Endothelial cell of umbilical vein (primary cell): ENCODE results near the gene DYNLT5.

Experiments
- EZH2 ChIP-seq: IDR thresholded peaks from 2 replicates; pipeline ENCODE4 v1.6.1; 2012; ENCODE audit warnings: borderline replicate concordance, low read depth, mild to moderate bottlenecking, moderate library complexity, low read length, inconsistent platforms; ENCODE audit not compliant: severe bottlenecking
- MYC ChIP-seq: IDR thresholded peaks from one replicate; pipeline ENCODE4 v1.6.1; 2011; ENCODE audit warnings: mild to moderate bottlenecking, low read depth, low read length
- POLR2AphosphoS5 ChIP-seq: IDR thresholded peaks from 2 replicates; pipeline ENCODE4 v1.6.1; 2012; ENCODE audit warnings: low read depth, mild to moderate bottlenecking, control low read depth, low read length, moderate library complexity; ENCODE audit not compliant: insufficient read depth
- TF ChIP-seq, protein P1 (sequence below), 2 donors: IDR thresholded peaks; 1 replicate in 1 of 2; 2 replicates in 1 of 2; pipeline ENCODE4 v1.5.1; 2011; ENCODE audit warnings: low read length in 2 of 2, mild to moderate bottlenecking in 2 of 2, moderate library complexity in 2 of 2, control low read depth in 1 of 2, inconsistent platforms in 1 of 2, low read depth in 1 of 2; ENCODE audit not compliant: insufficient read depth in 1 of 2; ENCODE audit errors: extremely low read depth in 1 of 2

DNA sequence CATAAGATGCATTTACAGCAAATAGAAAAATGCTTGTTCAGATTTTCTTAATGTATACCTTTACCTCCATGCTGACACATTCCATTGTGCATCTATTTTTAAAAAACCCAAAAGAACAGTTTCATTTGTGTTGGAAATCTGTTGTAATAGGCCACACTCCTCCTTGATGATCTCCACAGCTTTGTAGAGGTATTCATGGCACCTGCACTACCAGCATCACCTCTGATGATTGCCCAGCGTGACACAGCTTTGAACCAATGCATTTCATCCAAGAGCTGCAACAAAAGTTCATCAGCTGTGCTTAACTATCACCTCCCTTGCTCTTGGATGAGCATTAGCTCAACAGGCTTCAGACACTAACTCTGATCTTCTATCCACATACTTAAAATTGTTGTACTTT is 8.2 kb downstream of the DYNLT5 start:
- TF ChIP-seq EZH2 (no peak), POLR2AphosphoS5 (no peak), MYC (no peak)
- TF ChIP-seq, protein P1, sequence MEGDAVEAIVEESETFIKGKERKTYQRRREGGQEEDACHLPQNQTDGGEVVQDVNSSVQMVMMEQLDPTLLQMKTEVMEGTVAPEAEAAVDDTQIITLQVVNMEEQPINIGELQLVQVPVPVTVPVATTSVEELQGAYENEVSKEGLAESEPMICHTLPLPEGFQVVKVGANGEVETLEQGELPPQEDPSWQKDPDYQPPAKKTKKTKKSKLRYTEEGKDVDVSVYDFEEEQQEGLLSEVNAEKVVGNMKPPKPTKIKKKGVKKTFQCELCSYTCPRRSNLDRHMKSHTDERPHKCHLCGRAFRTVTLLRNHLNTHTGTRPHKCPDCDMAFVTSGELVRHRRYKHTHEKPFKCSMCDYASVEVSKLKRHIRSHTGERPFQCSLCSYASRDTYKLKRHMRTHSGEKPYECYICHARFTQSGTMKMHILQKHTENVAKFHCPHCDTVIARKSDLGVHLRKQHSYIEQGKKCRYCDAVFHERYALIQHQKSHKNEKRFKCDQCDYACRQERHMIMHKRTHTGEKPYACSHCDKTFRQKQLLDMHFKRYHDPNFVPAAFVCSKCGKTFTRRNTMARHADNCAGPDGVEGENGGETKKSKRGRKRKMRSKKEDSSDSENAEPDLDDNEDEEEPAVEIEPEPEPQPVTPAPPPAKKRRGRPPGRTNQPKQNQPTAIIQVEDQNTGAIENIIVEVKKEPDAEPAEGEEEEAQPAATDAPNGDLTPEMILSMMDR (IDR thresholded peaks at IDR 0.05; ENCODE audit: extremely low read depth in 1 of 2, insufficient read depth in 1 of 2, low read depth in 1 of 2, low read length in 2 of 2): no peak
